ENCODE data around the gene RNF7. TPM values are rescaled to one million over a fixed set of nuclear protein-coding genes. Genes with fewer than 3 reads are reported as not detected.
A peak's percentile ranks its signal among the peaks of the same experiment; 100 is the strongest.

Gene RNF7
- total and polyA plus RNA-seq, 9 of the 15 experiments (the other 6 are each of a cell fraction or from before 2014, with no cell fraction given): 38.8 to 133 (median 80.5) TPM

DNA sequence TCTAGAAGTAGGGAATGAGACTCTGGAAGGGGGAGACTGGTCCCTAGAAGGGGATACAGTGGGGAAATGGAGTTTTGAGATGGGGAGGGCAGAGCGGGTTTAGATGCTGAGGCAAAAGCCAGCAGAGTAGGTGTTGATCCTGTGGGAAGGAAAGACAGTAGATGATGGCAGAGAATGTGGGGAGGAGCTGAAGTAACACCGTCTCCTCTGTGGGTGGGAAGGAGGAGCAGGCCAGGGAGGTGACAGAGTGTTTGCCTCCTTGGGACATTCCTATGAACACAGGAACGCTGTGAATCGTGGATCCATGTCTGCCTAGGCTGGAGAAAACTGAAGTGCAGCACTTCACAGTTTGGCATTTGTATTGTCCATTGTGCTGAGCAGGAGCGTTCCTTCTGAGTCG, 45.5 kb downstream of the RNF7 start (continued):
- TF ChIP-seq, protein P1, sequence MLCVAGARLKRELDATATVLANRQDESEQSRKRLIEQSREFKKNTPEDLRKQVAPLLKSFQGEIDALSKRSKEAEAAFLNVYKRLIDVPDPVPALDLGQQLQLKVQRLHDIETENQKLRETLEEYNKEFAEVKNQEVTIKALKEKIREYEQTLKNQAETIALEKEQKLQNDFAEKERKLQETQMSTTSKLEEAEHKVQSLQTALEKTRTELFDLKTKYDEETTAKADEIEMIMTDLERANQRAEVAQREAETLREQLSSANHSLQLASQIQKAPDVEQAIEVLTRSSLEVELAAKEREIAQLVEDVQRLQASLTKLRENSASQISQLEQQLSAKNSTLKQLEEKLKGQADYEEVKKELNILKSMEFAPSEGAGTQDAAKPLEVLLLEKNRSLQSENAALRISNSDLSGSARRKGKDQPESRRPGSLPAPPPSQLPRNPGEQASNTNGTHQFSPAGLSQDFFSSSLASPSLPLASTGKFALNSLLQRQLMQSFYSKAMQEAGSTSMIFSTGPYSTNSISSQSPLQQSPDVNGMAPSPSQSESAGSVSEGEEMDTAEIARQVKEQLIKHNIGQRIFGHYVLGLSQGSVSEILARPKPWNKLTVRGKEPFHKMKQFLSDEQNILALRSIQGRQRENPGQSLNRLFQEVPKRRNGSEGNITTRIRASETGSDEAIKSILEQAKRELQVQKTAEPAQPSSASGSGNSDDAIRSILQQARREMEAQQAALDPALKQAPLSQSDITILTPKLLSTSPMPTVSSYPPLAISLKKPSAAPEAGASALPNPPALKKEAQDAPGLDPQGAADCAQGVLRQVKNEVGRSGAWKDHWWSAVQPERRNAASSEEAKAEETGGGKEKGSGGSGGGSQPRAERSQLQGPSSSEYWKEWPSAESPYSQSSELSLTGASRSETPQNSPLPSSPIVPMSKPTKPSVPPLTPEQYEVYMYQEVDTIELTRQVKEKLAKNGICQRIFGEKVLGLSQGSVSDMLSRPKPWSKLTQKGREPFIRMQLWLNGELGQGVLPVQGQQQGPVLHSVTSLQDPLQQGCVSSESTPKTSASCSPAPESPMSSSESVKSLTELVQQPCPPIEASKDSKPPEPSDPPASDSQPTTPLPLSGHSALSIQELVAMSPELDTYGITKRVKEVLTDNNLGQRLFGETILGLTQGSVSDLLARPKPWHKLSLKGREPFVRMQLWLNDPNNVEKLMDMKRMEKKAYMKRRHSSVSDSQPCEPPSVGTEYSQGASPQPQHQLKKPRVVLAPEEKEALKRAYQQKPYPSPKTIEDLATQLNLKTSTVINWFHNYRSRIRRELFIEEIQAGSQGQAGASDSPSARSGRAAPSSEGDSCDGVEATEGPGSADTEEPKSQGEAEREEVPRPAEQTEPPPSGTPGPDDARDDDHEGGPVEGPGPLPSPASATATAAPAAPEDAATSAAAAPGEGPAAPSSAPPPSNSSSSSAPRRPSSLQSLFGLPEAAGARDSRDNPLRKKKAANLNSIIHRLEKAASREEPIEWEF (CRISPR knock-in tag; IDR thresholded peaks at IDR 0.05): no peak
- TF ChIP-seq ELF1 (tag; IDR thresholded peaks at IDR 0.05): no peak

DNA sequence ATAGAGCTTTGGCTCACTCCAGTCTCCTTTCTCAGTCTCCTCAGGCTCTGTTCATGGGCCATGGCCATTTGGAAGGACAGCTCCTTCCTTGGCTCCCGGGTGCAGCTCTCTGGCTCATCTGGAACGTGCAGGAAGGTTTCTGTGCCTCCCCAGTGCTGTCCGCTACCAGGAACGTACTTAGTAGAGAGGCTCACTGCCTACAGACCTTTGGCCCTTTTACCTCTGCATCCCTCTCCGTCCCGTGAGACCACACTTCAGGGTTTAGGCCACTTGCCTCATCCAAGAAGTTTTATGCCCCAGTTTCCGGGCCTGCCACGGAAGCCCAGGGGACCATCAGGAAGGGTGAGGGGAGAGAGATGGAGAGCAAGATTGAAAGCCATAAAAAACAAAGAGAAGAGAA, 46.0 kb downstream of the RNF7 start:
- DNase-seq (ENCODE audit: extremely low read depth in 1 of 4, low spot score in 3 of 4): no peak
- H3K4me1 ChIP-seq (replicated peaks in 1 of 2; ENCODE audit: control insufficient read depth in 2 of 2, insufficient read depth in 2 of 2, low read length in 2 of 2): no peaks in the 10 kb centered on the region; a peak in 2 of 5 replicates
- CTCF ChIA-PET (ENCODE audit: low intra/inter-chr PET ratio): no interaction called here
- H3K79me2 ChIP-seq (ENCODE audit: control insufficient read depth, insufficient read depth, low read length): no peaks in the 10 kb centered on the region
- no peak overlapping the region for H3K27ac ChIP-seq (ENCODE audit: extremely low read depth, low read depth, low read length)
- in situ Hi-C loops (cut with MboI) (no loop called here), intact Hi-C loops (cut with micrococcal nuclease) (loop anchor here (5.0 kb wide), 1 partner anchor 93 kb away; the partner anchor contains the start of gene ATP1B3)
- no peaks in the 10 kb centered on the region for H4K20me1 ChIP-seq (replicated peaks; ENCODE audit: control insufficient read depth, insufficient read depth, low read length)
- no peak for FAIRE-seq
- no peaks in the 10 kb centered on the region for H3K9me1 ChIP-seq (ENCODE audit: control insufficient read depth, insufficient read depth, low read length)
- 62% methylated on average over 8 of the region's 8 CpGs for WGBS (ENCODE audit: insufficient coverage, low coverage, missing lambda C conversion rate)
- POLR2A ChIA-PET: interaction anchor here (0.6 kb wide), 1 partner anchor 43 kb away, joined by 3 read pairs; no protein-coding TSS in a partner anchor
- no peaks in the 10 kb centered on the region for H3K36me3 ChIP-seq (ENCODE audit: control insufficient read depth, insufficient read depth, low read length)
- no peaks in the 10 kb centered on the region for H3K9me3 ChIP-seq (replicated peaks; ENCODE audit: control insufficient read depth, insufficient read depth, low read depth, low read length)
- ATAC-seq: no peak
- no TSS peak for BruUV-seq (replicated peaks)
- no peak for TF ChIP-seq ZNF76 (CRISPR knock-in tag; IDR thresholded peaks at IDR 0.05; ENCODE audit: borderline replicate concordance)
- no peak overlapping the region; a peak in 1 of 4 replicates for H3K9ac ChIP-seq (ENCODE audit: insufficient read depth in 1 of 2, low read depth in 2 of 2, low read length in 2 of 2)
- H3K4me2 ChIP-seq (ENCODE audit: insufficient read depth, low read length): no peak overlapping the region
- no peaks in the 10 kb centered on the region for H3K27me3 ChIP-seq (ENCODE audit: control insufficient read depth in 2 of 2, insufficient read depth in 2 of 2, low read length in 2 of 2)
- no peak overlapping the region for H3K4me3 ChIP-seq
- H2AFZ ChIP-seq (ENCODE audit: low read depth, low read length): peak overlapping the region; percentile 51

Data from K562 (cell line).